ENCODE results near the gene MED13L.
"Not testable (repeated sequence)": the region's sequence is repeated elsewhere in the genome, so short reads cannot be mapped to it uniquely, and the experiment has no call there.

The MED13L gene

GRCh38 chr12:116135209-116135930 is 142.1 kb downstream of the MED13L start:
- in situ Hi-C loops (cut with MboI; ENCODE audit: low sequenced_read_pairs), result no loop called here

DNA sequence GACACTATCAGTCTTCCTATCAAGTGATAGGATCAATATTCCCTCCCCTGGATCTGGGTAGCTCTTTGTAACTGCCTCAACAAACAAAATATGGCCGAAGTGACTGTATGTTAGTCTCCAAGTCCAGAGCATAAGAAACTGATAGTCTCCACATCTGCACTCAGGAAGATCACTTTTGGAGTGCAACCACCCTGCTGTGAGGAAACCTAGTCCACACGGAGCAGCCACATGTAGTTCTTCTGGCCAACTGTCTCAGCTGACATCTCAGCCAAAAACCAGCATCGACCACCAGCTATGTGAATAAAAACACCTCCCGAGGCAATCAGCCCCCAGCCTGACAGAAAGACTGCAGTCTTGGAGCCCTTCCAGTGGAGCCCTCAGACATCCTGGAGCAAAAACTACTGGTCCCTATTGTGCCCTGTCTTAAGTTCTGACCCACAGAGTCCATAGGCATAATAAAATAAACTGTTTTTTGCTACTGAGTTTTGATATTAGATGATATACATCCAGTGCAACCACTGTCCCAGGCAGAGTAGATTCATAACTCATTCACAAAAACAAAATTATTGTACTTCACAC is 143.8 kb downstream of the MED13L start:
- in situ Hi-C loops (cut with MboI; ENCODE audit: low sequenced_read_pairs), result no loop called here

GRCh38 chr12:116133149-116133548 is 144.3 kb downstream of the MED13L start:
- in situ Hi-C loops (cut with MboI; ENCODE audit: low sequenced_read_pairs), result no loop called here

- in situ Hi-C loops (cut with MboI; ENCODE audit: low sequenced_read_pairs), result not testable (repeated sequence)
Measured at GRCh38 chr12:116131987-116132386, 145.5 kb downstream of the MED13L start.

DNA sequence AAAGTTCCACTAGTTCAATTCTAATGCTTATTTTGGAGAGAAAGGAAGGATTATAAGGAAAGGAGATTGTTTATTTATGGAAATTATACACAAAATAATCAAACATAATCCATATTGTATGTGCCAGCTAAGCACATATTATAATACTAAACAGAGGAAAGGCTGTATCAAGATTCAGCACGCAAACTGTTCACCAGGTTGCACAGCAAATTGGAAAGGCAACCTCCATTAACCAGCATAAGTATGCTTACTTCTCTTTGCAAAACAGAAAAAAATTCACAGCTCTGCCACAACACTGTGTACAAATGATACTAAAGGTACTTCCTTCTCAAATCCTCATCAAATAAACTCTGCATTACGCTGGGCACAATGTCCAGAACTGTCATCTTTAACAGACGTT is 146.3 kb downstream of the MED13L start:
- in situ Hi-C loops (cut with MboI; ENCODE audit: low sequenced_read_pairs), result no loop called here

GRCh38 chr12:116130431-116130830 is 147.1 kb downstream of the MED13L start:
- in situ Hi-C loops (cut with MboI; ENCODE audit: low sequenced_read_pairs), result no loop called here

GRCh38 chr12:116128779-116129178 is 148.7 kb downstream of the MED13L start:
- in situ Hi-C loops (cut with MboI; ENCODE audit: low sequenced_read_pairs), result no loop called here

DNA sequence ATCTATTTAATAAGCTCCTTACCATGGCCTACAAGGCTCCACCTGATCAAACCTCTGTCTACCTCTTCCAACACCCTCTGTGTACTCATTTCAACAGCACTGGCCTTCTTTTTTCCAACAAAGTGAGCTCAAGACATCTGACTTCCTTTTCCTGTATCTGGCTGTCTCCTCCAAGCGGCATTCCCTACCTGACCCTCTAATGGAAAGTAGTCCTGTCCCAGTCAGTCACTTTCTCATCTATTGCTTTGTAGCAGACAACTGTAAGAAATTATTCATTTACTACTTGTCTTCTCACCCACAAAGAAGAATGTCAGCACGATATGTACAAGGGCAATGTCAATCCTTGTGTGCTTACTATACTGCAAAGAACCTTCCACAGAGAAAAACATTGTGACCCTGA is 149.6 kb downstream of the MED13L start:
- in situ Hi-C loops (cut with MboI; ENCODE audit: low sequenced_read_pairs), result no loop called here

DNA sequence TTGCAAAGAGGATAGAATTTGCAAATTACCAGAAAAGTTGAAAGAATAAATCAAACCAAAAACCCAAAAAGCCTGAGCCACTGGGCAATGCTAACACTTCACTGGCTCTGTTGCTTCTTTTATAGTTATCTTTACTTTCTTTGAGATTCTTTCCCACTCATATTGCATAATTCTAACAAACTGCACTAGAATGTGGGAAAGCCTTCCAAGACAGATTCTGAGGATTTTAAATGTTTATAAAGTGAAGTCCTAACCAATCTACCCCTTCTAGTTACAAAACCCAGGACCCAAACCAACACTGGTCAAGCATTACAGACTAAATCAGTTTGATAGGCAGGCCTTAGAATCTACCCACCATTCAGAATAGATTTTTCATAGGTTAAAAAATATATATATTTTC is 150.9 kb downstream of the MED13L start:
- in situ Hi-C loops (cut with MboI; ENCODE audit: low sequenced_read_pairs), result no loop called here

GRCh38 chr12:116125956-116126566 is 151.4 kb downstream of the MED13L start:
- in situ Hi-C loops (cut with MboI; ENCODE audit: low sequenced_read_pairs), result no loop called here

- in situ Hi-C loops (cut with MboI; ENCODE audit: low sequenced_read_pairs), result no loop called here
Measured at GRCh38 chr12:116125084-116125483, 152.4 kb downstream of the MED13L start.

- in situ Hi-C loops (cut with MboI; ENCODE audit: low sequenced_read_pairs), result no loop called here
Measured at GRCh38 chr12:116123451-116124258, 153.8 kb downstream of the MED13L start.

GRCh38 chr12:116122628-116123027 is 154.9 kb downstream of the MED13L start:
- in situ Hi-C loops (cut with MboI; ENCODE audit: low sequenced_read_pairs), result no loop called here

- in situ Hi-C loops (cut with MboI; ENCODE audit: low sequenced_read_pairs), result no loop called here
Measured at GRCh38 chr12:116121453-116121871, 156.0 kb downstream of the MED13L start.

DNA sequence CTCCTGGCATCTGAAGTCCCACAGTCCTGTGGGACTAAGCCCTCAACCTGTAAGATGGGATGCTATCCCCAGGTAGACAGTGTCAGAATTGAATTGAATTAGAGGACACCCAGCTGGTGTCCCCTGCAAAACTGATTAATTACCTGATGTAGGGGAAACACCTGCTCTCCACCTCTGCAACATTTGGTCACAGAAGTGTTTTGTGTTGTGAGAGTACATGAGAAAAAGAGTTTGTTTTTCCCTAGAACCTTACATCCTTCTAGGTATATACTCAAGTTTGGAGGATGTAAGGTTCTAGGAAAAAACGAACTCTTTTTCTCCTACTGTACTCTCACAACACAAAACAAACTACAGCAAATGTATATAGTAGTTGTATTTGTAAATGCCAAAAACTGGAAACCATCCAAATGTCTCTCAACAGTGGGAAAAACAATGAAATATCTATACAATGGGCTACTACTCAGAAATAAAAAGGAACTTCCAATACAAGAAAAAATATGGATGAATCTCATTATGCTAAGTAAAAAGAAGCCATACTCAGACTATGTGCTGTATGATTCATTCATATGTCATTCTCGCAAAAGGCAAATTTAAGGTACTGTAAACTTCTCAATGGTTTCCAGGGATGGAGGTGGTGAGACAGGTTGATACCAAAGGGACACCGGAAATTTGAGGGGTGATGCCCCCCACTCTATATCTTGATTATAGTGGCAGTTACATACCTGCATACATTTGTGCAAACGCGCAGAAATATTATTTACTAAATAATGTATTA is 160.7 kb downstream of the MED13L start:
- in situ Hi-C loops (cut with MboI; ENCODE audit: low sequenced_read_pairs), result no loop called here

DNA sequence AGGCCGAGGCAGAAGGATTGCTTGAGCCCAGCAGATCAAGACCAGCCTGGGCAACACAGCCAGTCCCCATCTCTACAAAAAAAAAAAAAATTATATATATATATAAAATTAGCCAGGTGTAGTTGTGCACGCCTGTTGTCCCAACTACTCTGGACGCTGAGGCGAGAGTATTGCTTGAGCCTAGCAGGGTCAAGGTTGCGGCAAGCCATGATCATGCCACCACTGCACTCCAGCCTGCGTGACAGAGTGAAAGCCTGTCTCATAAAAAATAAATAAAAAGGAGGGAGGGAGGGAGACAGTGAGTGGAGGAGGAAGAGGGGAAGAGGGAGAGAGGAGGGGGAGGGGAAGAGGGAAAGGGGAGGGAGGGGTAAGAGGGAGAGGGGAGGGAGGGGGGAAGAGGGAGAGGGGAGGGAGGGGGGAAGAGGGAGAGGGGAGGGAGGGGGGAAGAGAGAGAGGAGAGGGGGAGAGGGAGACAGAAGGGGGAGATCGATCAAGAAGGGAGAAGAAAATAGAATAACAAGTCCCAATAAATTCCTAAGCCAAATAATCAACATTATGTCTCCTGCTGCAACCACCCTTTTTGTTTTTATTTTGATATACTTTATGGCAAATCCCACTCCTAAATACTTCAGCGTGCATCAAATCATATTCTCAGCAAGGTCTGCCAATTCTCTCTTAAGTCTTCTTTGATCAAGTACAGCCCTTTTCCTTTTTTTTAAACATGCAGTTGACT is 163.9 kb downstream of the MED13L start:
- in situ Hi-C loops (cut with MboI; ENCODE audit: low sequenced_read_pairs), result no loop called here

GRCh38 chr12:116106870-116107269 is 170.6 kb downstream of the MED13L start:
- in situ Hi-C loops (cut with MboI; ENCODE audit: low sequenced_read_pairs), result no loop called here

DNA sequence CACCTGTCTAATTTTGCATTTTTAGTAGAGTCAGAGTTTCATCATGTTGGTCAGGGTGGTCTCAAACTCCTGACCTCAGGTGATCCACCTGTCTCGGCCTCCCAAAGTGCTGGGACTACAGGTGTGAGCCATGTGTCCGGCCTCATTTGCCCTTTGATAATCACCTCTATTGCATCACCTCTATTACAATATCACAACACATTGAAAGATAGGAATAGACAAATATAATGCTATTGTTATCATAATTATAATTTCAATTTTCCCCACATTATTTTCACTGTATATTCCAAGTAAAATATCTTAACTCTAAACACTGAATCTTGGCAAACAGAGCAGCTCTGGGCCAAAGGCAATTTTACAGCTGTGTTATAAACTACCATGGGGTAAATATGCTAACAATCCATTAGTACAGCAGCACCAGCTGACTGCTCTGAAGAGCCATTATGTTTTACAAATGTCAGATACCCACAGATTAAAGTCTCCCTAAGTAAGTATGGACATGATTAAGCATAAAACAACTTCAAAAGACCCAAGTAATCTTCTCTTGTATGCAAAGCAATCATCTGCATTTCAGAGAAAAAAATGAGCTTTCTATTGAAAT is 173.2 kb downstream of the MED13L start:
- in situ Hi-C loops (cut with MboI; ENCODE audit: low sequenced_read_pairs), result no loop called here

- in situ Hi-C loops (cut with MboI; ENCODE audit: low sequenced_read_pairs), result no loop called here
Measured at GRCh38 chr12:116101991-116102390, 175.5 kb downstream of the MED13L start.

All from HL-60/S4 treated with retinoic acid at 250 ng/mL for 4 days and 3 days (cell line).